Cerebellar nuclear complex (tissue), 1 donor: ENCODE results near the gene GLS2.
"Not testable (repeated sequence)": the region's sequence is repeated elsewhere in the genome, so short reads cannot be mapped to it uniquely, and the experiment has no call there.

Experiments
- DNase-seq, 2 experiments: peaks; one replicate each; lab custom pipeline; 2025; lab: John Stamatoyannopoulos, UW

The GLS2 gene

DNA sequence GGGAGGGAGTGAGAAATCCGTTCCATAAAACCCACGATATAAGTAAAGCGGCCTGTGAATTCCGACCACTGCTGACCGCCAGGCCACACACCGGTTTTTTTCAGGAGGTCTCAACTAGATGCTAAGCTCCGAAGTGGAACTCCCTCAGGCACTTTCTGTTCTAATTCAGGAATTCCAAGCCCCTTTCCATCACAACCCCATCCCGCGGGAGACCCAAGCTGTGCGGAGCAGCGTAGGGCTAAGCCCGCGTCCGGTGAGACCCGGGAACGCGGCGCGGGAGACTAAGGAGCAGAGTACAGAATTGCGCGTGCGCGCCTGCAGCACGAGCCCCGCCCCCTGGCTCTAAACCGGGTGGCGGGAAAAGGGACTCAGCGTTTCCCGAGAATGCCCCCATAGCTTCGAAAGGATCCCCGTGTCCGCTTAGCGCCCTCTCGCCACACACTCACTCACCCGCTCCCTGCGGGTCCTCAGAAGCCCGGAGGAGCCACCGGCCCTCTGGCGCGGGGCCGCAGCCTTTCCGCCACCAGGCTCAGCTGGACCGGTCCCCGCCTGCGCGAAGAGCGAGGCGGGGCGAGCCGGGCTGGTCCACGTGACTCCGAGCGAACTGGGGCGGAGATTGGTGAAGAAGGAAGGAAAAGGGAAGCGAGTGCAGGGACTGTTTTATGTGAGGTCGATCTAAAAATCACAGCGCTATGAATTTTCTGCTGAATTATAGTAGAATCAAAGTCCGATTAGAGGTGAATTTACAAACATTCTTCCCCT lies 38.9 kb downstream of the GLS2 start, which contains the start of gene TIMELESS:
TSS of gene TIMELESS (minus strand) at position 567 of the 762 bp plus-strand sequence. CDS start 15,256 bp downstream, outside the sequence.
- DNase-seq = peak; percentile 57 to 66

- not testable (repeated sequence) for DNase-seq
Observed at GRCh38 chr12:56443208-56443607, 44.8 kb downstream of the GLS2 start.

- no peak for DNase-seq
Observed at GRCh38 chr12:56437430-56438176, 50.4 kb downstream of the GLS2 start.

DNA sequence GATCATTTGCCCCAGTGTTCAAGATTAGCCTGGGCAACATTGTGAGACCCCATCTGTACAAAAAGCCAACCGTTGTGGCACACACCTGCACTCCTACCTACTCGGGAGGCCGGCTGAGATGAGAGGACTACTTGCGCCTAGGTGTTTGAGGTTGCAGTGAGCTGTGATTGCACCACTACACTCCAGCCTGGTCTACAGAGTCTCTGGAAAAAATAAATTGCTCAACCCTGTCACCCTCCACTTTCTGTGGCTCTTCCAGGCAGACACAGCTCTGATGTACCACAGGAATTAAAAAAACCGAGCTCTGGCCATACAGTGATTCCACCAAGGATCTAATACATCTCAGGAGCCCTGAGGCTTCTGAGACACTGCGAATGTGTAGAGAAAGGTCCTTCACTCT lies 53.1 kb downstream of the GLS2 start:
- DNase-seq = no peak

DNA sequence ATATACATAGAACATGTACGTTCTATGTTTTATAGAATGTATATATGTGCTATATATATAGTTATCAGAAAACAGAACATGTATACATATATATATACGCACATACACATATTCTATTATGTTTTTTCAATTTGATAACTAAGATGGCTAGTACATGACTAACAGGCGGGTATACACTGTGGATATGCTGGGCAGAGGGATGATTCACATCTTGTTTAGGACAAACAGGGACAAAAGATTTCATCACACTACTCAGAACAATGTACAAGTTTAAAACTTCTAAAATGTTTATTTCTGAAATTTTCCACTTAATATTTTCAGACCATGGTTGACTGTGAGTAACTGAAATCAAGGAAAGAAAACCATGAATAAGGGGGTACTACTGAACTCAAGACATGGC lies 56.1 kb downstream of the GLS2 start:
- no peak for DNase-seq

DNA sequence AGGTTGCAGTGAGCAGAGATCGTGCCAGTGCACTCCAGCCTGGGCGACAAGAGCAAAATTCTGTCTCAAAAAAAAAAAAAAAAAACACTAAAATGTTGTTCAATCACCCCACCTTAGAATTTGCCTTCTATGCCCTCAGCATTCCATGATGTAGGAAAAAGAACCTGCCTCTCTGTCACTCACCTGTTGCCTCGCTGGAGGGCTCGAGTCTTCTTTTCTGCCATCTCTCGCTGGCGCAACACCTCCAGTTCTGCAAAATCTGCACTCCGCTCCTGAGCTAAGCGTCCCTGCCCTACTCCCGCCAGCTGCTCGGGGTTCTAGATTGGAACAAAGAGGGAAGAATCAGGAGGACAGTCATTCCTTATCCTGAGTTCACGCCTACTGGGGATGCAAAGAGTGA lies 56.7 kb downstream of the GLS2 start:
- no peak for DNase-seq

- DNase-seq = no peak
Observed at GRCh38 chr12:56425940-56426438, 62.0 kb downstream of the GLS2 start.

- DNase-seq = no peak
Observed at GRCh38 chr12:56425193-56425592, 62.8 kb downstream of the GLS2 start.
